ENCODE measurements around the gene POLD2.
A peak's percentile ranks its signal among the peaks of the same experiment; 100 is the strongest.

The POLD2 gene

DNA sequence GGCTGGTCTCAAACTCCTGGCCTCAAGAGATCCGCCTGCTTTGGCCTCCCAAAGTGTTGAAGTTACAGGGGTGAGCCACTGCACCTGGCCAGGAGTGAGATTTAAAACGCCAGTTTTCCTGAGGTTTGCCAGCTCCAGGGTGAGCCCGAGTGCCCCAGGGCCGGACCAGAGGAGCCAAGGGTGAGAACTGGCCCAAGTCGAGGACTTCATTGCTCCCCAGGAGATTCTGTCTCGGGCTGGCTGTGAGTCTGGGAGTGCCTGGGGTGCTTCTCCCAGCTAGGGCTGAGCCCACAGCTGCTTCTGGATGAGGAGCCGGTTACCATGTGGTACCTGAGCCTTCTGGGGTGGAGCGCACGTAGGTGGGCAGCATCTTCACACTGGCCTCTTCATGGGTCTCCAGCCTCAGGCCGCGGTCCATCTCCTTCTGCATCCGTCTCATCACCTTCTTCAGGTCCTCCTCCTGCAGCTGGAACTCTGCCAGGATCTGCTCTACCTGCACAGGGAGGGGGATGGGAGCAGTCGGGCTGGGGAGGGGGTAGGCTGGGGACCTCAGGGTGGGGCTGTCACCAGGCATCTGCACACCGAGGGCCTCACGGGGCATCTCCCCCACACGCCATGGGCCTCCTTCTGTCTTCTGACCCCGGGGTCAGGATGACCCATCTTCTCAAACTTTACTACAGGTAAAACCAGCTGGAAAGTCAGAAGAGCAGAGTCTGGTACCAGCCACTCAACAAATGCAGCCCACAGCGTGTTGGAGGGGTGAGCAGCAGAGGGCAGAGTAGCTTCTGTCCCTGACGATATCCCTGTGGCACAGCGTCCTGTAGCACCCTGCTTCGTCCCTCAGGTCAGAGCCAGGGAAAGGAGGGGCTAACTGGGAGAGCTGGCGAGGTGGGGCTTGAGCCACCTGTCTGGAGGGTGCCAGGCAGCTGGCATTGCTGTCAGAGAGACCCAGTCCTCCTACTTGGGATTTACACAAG lies 29.9 kb upstream of the POLD2 start:
- DNase-seq = no peak

DNA sequence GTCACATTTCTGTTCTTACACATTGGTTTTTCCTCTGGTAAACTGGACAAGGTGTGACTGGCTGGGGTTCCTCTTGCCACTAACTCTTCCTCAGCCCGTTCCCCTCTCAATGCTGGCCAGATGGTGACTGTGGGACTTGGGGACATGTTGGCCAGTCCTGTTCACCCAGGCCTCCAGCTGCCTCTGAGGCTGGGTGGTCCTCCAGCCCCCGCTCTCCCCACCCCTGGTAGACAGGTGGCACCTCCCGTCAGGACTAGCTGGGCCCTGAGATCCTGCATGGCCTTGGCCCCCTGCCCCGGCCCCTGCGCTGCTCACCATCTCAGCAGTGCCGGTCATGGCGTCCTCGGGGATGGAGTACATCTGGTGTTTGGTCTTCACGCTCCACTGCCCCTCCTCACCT lies 28.6 kb upstream of the POLD2 start:
- no peak for DNase-seq

DNA sequence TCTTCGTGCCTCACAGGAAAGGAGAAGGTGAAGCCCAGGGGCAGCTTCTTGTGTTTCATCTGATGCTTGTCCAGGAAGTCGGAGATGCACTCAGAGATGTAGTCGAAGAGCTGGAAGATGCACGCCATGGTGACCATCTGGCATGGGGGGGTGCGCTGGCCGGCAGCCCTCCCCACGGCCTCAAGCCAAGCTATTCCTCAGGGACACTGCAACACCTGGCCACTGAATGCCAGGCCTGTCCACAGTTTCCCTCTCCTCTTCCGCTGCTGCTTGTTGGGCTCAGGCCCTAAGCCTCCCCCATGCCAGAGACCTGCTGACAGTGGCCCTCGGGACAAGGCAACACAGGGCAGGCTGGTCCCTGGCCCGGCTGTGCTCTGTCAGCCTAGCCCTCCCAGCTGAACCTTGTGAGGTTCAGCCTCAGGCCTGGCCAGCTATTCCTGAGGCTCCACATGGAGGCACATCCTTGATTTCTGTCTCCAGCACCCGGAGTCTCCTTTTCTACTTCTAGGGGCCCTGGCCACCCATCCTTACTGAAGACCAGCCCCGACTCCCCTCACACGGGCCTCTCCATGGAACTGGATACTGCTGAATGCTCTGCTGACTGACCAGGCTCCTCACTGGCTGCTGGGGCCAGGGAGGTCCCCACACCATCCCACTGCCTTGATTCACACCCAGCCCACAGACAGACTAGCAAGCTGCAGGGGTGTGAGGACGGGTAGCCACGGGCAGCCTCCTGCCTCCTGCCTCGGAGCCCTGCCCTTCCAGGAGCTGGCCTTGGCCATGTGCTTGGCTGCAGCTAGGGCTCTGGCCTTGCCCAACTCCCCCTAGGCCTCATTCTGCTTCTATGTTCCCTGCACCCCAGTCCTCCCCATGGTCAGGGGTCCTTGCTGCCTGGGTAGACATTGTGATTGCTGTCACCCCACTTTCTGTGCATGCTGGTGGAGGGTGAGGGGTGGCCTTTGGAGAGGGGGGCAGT lies 27.9 kb upstream of the POLD2 start:
- no peak for DNase-seq

DNA sequence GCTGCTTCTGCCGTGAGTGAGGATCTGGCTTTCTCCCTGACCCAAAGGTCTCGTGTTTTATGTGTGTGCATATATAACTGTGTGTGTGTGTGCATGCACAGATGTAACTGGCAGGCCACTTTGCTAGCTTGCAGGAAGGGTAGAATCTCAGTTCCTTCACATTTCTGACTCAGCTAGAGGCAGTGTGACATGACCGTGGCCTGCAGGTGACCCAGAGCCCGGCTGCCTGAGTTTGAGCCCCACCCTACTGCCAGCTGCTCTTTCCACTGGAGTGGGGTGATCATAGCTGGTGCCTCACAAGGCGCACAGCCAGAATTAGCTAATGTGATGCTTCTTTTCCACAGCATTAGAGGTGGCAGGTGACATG lies 27.1 kb upstream of the POLD2 start:
- DNase-seq = no peak

DNA sequence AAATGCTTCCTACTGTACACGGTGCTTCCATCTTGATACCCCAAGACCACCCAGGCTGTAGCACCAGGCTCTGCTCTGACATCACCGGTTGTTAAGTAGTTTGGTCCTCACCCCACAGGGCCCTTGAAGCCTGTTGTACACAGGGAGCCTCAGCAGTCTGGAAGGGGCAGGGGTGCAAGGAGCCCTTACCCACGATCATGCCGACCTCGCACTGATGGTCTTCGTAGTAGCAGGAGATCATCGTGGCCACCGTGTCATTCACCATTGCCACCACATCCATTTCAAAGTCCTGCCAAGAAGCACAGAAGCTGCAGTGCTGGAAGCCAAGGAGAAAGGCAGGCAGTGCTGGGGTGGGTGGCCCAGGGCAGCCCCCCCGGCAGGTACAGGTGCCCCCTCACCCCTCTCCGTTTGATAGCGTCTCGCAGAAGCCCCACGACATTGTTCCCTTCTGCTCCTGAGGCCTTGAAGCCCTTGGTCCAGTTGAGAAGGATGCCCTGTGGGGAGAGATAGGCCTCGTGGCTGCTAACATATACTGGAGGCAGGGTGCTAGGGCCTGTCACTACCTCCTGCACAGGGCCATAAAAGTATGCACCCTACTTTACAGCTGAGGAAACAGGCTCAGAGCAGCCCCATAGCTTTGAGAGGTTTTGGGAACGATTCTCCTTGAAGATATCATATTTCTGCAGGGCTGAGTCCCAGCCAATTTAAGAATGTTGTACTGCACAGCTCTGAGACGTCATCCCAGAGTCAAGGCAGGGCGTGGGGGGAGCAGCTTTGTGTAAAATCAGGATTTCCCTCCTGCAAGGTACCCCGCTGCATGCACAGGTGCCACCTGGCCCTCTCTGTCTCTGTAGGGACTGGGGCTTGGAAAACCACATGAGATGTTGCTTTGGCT lies 26.5 kb upstream of the POLD2 start:
- no peak for DNase-seq

DNA sequence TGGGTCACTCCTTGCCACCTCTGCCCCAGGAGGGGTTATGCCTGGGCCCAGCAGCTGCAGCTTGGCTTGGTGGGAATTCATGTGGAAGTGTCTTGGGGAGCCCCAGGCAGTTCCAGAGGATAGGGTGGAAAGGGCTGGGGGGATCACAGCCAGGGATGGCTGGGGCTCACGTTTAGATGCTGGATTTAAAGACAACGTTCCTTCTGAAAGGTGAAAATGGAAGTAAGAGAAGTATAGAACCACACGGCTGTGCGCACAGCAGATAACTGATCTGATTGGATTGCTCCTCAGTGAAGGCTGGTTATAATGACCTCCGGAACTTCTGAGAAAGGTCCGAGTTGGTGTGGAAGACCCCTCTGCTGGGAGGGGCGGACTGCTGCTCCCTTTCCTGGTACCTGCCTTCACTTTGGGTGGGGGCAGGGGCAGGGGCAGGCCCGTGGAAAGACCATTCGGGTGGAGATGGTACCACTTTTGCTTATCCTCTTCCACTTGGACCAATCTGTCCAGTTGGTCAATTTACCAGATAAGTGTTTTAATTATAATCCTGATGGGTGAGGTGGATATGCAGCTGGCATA lies 25.7 kb upstream of the POLD2 start:
- DNase-seq = no peak

DNA sequence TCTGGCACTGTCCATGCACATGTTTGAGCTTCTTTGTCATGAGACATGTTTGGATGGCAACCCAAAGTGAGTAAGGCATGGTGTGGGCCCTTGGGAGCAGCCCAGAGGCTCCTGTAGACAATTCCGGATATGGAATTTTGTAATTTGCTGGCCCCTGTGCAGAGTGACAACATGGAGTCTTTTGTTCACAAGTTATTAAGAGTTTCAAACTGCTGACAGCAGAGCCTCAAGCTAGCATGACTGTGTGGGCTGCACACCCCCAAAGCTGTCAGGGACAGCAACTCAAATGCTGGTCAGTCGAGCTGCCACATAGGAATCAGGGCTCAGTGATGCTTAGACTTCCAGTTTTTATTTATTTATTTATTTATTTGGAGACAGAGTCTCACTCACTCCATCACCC lies 24.8 kb upstream of the POLD2 start:
- no peak for DNase-seq

DNA sequence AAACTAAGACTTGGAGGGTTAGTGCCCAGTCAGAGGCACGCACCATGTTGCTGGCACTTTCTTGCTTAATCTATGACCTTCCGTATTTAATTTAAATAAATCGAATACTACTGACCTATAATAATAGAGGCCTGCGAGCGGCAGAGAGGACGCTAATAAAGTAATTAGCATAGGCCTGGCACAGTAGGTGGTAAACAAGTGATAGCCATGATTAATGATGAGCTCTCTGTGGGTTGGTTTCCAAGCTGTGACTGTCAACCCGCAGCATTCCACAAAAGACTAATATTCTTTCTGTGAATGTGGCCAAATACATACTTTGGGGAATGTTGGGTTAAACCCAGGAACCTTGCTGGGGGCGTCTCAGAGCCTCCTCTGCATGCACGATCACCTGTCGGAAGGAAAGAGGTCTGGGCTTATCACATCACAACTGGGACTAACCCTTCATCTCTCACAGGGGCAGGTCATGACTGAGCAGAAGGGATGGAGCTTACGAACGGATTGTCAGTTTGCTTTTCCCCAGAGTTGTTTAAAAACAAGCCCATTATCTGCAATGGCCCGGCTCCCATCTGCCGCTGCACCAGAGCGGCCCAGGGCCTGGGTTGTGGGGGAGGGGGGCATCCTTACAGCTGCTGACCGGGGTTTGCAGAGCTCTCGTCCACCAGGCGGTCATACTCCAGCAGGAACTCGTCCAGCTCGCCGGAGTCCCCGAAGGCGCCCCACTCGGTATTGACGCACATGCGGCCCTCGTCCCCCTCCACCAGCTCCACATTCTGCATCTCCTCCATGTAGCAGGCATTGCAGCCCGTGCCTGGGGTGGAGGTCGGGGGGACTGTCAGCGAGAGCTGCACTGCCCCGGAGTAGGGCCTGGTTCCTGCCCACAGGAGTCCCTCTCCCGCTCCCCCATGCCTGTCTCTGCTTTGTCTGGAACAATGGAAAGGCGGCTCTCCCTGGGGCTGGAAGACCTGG lies 24.0 kb upstream of the POLD2 start:
- DNase-seq = peak in 9 of 56 donors; percentile 11 to 52 (median 28)

DNA sequence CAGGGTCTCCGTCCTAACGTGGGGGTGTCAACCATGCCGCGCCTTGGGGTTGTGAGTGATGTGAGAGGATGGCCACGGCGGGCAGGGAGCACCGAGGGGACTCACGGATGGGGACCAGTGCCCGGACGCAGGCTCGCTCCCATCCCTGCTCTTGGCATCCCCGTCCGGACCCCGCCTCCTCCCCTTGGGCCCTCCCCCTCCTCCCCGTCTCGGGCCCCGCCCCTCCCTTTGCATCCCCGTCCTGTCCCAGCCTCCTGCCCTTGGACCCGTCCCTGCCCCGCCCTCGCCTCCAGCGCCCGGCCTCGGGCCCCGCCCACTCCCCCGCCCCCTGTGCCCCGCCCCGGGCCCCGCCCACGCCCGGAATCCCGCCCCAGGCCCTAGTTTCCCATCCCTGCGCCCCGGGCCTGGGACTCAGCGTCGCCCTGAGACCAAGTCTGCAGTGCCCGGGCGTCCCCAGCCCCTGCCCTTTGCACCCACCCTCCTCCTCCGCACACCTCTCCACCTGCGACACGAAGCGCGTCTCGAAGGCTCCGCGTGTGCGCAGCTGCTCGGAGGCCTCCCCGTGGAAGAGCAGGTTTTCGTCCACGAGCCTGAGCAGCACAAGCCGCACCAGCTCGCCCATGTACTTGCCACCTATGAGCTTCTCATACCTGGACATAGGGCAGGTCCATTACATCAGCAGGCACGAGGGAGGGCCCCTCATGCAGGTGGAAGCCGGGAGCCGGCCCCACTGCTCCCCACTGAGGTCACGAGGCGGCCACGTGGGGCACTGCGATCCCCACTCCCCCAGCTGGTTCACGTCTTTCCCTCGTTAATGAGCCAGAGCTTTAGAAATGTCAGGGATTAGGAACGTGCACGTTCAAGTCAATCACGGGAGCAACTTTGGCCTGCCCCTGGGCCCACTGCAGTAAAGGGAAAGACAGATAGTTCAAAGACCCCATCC lies 22.9 kb upstream of the POLD2 start:
- peak in 48 of 56 donors; percentile 18 to 88 (median 52) for DNase-seq

DNA sequence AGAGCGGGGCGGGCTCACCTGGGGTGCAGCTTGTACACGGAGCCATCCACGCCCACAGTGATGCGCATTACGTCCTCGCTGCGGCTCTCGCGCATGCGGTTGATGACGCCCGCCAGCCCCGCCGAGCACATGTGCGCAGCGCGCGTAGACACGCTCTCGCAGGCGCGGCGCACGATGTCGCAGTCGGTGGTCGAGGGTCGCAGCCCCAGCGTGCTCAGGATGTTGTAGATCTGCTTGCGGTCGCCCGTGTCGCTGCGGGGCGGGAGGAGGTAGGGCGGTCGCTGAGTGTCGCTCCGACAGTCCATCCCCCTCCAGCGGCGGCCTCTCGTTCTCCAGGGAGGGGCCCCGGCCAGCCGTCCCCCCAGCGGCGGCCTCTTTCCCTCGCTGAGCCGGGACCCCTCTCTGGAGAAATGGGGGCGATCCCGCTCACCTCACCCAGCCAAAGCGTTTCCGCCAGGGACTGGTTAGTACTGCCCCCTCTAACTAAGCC lies 22.2 kb upstream of the POLD2 start:
- peak in 21 of 56 donors; percentile 15 to 55 (median 31) for DNase-seq

DNA sequence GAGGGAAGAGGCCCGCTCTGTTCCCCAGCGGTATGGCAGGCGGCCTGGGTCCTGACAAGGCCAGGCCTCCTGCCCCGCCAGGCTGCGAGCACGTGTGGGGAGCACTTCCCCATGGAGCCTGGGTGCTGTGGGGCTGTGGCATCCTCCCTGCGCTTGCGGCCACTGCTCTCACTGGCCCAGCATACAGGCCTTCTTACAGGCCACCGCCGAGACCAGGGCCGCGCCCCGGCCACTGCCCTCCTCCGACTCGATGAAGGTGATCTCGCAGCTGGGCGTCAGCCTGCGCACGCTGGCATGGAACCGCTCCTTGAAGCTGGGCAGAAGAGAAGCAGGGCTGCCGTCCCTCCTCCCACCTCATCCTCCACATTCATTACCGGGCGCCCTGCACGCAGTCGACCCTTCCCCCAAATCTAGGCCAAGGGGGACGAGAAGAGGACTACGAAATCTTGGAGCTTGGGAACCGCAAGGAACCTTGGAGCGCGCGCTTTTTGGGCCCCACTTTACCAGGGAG lies 21.7 kb upstream of the POLD2 start:
- DNase-seq = no peak

DNA sequence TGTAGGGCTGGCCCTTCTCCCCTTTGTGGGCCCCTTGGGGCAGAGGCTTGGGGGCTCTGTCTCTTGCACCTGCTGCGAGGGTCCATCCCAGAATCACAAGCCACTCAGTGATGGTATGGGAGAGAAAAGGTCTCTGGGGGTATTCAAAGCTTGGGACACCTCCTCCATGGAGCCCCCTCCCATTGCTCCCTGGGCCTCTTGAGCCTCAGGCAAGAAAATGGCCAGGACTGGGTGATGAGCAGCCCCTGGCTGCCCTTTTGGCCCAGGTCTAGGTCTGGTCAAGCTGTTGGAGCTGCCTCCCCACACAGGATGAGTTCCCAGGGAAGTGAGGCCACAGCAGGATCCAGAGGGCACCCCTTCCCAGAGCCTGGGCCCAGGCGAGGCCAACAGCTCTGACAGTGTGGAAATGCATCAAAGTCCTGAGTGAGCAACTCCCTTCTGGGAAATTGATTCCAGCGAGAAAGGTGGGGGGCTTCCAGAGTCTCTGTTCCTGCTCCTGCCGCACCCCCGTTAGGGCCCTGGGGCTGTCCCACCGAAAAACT lies 21.1 kb upstream of the POLD2 start:
- DNase-seq = no peak

DNA sequence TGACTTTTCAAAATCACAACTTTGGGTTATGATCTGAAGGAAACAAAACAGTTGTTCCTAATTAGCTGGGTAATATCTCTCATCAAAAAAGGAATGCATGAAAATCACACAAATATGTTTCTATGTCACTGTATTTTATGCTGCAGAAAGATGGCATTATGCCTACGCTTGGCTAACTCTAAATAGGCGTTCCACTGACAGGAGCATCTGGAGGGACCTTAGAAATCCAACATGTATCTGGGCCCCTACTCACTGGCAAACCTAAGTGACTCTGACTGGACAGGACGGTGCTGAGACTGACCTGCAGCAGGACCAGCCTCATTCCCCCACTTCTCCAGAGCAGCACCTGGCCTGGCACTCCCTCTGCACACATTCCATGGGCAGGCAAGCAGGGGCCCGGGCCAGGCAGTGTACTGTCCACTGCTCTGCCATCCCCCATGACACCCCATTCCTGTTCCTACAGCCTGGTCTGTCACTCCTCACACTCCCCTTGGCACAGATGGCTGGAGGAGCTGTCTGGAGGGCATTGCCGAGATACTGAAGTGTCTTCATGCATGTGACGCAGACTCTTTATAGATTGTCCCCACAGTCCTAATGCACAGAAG lies 20.4 kb upstream of the POLD2 start:
- DNase-seq = no peak

DNA sequence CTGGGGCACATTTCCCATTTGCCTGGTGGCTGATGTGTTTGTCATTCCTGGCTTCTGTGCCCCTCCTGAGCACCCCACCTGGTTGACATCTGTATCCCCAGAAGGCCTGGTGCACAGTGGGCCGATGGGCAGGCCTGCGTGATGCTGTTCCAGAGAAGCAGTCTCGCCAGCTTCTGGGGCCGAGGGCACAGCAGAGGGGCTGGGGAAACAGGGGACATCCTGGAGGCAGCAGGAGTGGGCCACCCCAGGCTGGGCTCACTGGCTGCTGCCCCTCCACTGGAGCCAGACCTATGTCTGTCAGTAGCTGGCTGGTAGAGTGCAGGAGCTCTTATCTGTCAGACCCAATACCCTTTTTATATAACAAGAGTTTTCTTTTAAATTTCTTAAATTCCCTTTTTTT lies 18.7 kb upstream of the POLD2 start:
- no peak for DNase-seq

DNA sequence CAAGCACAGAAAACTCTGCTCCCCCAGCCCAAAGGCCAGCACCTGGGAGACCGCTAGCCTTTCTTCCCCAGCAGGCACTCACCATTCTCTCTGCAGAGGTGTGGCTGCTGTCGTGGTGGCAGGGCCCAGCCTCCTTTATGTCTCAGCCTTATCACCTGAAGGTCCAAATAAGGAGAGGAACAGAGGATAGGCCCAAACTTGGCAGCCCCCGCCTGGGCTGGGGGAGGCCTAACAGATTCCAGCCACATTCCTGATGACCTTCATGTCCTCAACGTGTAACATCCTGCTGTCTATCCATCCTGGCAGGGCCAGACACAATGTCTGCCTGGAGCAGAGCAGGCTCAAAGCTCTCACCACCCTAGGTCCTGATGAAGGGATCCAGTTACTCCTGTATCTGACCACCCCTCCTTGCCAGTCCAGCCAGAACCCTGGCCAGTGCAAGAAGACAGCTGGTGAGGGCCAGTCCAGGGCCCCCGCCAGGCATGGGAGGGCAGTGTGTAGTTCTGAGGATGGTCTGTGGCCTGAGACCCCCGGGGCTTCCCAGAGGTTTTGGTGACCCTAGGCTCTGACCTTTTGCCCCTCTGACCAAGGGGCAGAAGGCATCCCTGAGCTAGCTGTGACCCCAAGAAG lies 18.0 kb upstream of the POLD2 start, which contains the start of gene MYL7:
Gene MYL7 (minus strand): TSS at position 112 of the 630 bp plus-strand sequence. CDS start 27 bp downstream, at position 85.
- DNase-seq = no peak

DNA sequence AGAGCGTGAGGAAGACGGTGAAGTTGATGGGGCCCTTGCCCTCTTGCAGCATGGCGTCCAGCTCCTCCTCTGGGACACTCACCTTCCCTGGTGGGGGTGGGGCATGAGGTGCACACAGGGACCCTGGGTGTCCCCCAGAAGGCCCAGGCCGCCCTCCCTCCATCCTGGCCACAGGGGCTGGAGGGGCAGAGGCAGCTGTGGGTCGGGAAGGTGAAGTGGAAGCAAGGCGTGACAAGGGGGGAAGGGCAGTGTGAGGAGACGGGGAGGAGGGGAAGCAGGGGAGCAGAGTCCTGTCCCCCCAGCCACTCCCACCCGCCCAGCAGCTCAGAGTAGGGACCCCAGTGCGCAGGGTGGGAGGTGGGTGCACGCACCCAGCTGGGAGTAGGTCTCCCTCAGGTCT lies 17.0 kb upstream of the POLD2 start:
- no peak for DNase-seq
